ENCODE results near the gene TMEM35A. TPM values are rescaled to one million over a fixed set of nuclear protein-coding genes. Genes with fewer than 3 reads are reported as not detected.

The TMEM35A gene
- total and polyA plus RNA-seq, 4 donors: 0.02 to 0.08 TPM; not detected in 2

DNA sequence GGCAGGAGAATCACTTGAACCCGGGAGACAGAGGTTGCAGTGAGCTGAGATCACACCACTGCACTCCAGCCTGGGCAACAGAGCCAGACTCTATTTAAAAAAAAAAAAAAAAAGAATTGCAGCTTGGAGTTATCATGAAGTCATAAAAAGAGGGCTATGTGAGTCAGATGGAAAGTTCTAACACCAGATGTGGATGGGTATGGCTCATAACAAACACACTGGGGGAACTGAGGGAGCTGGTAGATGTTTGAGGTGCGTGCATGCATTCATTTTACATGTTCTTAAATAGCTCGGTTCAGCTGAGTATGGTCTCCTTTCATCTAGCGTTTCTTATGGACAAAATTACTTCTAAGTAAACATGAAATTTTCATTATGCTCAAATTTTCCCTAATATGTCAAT, 38.5 kb upstream of the TMEM35A start:
- Histone ChIP-seq H3K4me3 (ENCODE audit: low read depth in 1 of 3, low read length in 3 of 3) (no peak overlapping the region), H3K9ac (ENCODE audit: low read depth in 1 of 2, low read length in 2 of 2) (no peak overlapping the region), H3K9me3 (ENCODE audit: control insufficient read depth in 4 of 4, low read length in 3 of 4) (no peaks in the 10 kb centered on the region), H3K36me3 (ENCODE audit: control insufficient read depth in 4 of 4, insufficient read depth in 3 of 4, low read depth in 1 of 4, low read length in 3 of 4) (peaks cover 2 to 16% (median 13%) of the 10 kb centered on the region in 4 donors), H3K27ac (ENCODE audit: low read depth in 1 of 2, low read length in 2 of 2) (no peak overlapping the region), H3K4me1 (ENCODE audit: control insufficient read depth in 4 of 4, insufficient read depth in 4 of 4, low read length in 3 of 4) (no peaks in the 10 kb centered on the region), H3K27me3 (ENCODE audit: control insufficient read depth in 4 of 4, insufficient read depth in 4 of 4, low read length in 3 of 4) (no peaks in the 10 kb centered on the region)
- DNase-seq (ENCODE audit: low spot score): no peak
- WGBS: 74% methylated on average over 4 of the region's 4 CpGs
- TF ChIP-seq, protein P1, sequence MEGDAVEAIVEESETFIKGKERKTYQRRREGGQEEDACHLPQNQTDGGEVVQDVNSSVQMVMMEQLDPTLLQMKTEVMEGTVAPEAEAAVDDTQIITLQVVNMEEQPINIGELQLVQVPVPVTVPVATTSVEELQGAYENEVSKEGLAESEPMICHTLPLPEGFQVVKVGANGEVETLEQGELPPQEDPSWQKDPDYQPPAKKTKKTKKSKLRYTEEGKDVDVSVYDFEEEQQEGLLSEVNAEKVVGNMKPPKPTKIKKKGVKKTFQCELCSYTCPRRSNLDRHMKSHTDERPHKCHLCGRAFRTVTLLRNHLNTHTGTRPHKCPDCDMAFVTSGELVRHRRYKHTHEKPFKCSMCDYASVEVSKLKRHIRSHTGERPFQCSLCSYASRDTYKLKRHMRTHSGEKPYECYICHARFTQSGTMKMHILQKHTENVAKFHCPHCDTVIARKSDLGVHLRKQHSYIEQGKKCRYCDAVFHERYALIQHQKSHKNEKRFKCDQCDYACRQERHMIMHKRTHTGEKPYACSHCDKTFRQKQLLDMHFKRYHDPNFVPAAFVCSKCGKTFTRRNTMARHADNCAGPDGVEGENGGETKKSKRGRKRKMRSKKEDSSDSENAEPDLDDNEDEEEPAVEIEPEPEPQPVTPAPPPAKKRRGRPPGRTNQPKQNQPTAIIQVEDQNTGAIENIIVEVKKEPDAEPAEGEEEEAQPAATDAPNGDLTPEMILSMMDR (IDR thresholded peaks at IDR 0.05; ENCODE audit: low read depth, low read length, missing input control): no peak
- TF ChIP-seq, protein P2, sequence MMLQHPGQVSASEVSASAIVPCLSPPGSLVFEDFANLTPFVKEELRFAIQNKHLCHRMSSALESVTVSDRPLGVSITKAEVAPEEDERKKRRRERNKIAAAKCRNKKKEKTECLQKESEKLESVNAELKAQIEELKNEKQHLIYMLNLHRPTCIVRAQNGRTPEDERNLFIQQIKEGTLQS (IDR thresholded peaks at IDR 0.05): no peak
- TF ChIP-seq, protein P3, sequence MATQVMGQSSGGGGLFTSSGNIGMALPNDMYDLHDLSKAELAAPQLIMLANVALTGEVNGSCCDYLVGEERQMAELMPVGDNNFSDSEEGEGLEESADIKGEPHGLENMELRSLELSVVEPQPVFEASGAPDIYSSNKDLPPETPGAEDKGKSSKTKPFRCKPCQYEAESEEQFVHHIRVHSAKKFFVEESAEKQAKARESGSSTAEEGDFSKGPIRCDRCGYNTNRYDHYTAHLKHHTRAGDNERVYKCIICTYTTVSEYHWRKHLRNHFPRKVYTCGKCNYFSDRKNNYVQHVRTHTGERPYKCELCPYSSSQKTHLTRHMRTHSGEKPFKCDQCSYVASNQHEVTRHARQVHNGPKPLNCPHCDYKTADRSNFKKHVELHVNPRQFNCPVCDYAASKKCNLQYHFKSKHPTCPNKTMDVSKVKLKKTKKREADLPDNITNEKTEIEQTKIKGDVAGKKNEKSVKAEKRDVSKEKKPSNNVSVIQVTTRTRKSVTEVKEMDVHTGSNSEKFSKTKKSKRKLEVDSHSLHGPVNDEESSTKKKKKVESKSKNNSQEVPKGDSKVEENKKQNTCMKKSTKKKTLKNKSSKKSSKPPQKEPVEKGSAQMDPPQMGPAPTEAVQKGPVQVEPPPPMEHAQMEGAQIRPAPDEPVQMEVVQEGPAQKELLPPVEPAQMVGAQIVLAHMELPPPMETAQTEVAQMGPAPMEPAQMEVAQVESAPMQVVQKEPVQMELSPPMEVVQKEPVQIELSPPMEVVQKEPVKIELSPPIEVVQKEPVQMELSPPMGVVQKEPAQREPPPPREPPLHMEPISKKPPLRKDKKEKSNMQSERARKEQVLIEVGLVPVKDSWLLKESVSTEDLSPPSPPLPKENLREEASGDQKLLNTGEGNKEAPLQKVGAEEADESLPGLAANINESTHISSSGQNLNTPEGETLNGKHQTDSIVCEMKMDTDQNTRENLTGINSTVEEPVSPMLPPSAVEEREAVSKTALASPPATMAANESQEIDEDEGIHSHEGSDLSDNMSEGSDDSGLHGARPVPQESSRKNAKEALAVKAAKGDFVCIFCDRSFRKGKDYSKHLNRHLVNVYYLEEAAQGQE (IDR thresholded peaks at IDR 0.05): no peak
- TF ChIP-seq EGR1 (IDR thresholded peaks at IDR 0.05; ENCODE audit: low read depth in 2 of 2) (no peak), SP1 (IDR thresholded peaks at IDR 0.05) (no peak), HNF4G (IDR thresholded peaks at IDR 0.05) (no peak), RXRA (IDR thresholded peaks at IDR 0.05) (no peak), RAD21 (IDR thresholded peaks at IDR 0.05) (no peak), HNF4A (conservative IDR thresholded peaks at IDR 0.05) (no peak), NR2F2 (IDR thresholded peaks at IDR 0.05) (no peak), GABPA (IDR thresholded peaks at IDR 0.05 in 1 of 2, conservative IDR thresholded peaks at IDR 0.05 in 1 of 2) (no peak), FOXA2 (IDR thresholded peaks at IDR 0.05) (no peak), YY1 (IDR thresholded peaks at IDR 0.05) (no peak), JUND (IDR thresholded peaks at IDR 0.05) (no peak), TAF1 (conservative IDR thresholded peaks at IDR 0.05) (no peak), FOXA1 (IDR thresholded peaks at IDR 0.05) (no peak)
- TF ChIP-seq, protein P4, sequence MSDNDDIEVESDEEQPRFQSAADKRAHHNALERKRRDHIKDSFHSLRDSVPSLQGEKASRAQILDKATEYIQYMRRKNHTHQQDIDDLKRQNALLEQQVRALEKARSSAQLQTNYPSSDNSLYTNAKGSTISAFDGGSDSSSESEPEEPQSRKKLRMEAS (IDR thresholded peaks at IDR 0.05): no peak
- TF ChIP-seq, protein P5, sequence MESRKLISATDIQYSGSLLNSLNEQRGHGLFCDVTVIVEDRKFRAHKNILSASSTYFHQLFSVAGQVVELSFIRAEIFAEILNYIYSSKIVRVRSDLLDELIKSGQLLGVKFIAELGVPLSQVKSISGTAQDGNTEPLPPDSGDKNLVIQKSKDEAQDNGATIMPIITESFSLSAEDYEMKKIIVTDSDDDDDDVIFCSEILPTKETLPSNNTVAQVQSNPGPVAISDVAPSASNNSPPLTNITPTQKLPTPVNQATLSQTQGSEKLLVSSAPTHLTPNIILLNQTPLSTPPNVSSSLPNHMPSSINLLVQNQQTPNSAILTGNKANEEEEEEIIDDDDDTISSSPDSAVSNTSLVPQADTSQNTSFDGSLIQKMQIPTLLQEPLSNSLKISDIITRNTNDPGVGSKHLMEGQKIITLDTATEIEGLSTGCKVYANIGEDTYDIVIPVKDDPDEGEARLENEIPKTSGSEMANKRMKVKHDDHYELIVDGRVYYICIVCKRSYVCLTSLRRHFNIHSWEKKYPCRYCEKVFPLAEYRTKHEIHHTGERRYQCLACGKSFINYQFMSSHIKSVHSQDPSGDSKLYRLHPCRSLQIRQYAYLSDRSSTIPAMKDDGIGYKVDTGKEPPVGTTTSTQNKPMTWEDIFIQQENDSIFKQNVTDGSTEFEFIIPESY (IDR thresholded peaks at IDR 0.05): no peak
